ENCODE data around the gene TCFL5.

GRCh38 chr20:62852841-62853240 is 8.8 kb downstream of the TCFL5 start:
- TF ChIP-seq SUZ12 (IDR thresholded peaks at IDR 0.05; ENCODE audit: extremely low read depth, insufficient read depth, insufficient read length) (no peak), YY1 (IDR thresholded peaks at IDR 0.05; ENCODE audit: insufficient read depth, insufficient read length) (no peak)
